ENCODE results near the gene DUT. TPM values are rescaled to one million over a fixed set of nuclear protein-coding genes. Genes with fewer than 3 reads are reported as not detected.

DUT gene
- total and polyA plus RNA-seq, 2 of the 8 experiments (the other 6 are each of a cell fraction or from before 2014, with no cell fraction given), result 71.5 to 246 TPM

DNA sequence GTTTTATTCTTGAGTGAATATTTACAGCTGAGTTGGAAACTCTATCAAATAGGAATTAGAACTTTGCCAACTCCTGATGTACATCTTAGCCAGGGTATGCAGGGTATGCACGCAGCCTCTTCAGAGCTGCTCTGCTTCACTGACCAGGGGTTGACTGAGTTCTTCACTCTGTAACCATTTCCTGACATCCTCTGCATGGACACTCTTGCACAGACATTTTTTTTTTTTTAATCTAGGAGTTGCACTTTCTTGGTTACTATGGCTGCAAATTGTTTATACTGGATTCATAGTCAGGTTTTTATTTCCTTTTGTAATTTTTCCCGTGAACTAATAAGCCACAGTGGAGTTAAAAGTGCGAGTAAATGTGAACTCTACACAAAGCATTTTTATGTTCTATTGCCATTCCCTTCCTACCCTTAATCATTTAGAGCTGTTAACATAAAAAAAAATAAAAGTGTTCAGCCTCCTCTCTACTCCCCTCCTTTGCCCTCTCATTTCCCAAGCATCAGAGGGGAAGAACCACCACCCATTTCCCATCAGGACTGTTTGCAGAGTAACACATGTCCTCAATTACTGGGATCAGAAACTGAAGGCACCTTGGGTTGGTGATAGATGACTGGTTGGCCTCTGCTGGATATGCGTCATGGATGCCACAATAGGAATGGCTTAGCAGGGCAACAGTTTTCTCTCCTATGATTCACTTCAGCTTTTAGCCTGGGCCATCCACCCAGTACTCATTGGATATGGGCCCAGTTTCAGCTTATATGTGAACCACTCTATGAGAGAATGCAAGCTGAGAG is 54.0 kb downstream of the DUT start (continued):
- TF ChIP-seq, protein P1, sequence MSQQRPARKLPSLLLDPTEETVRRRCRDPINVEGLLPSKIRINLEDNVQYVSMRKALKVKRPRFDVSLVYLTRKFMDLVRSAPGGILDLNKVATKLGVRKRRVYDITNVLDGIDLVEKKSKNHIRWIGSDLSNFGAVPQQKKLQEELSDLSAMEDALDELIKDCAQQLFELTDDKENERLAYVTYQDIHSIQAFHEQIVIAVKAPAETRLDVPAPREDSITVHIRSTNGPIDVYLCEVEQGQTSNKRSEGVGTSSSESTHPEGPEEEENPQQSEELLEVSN (IDR thresholded peaks at IDR 0.05), result no peak
- TF ChIP-seq HDAC6 (IDR thresholded peaks at IDR 0.05; ENCODE audit: low read depth, low read length) (no peak), SP4 (IDR thresholded peaks at IDR 0.05; ENCODE audit: low read length) (no peak), TBP (IDR thresholded peaks at IDR 0.05; ENCODE audit: low read depth, low read length) (no peak)
- TF ChIP-seq, protein P2, sequence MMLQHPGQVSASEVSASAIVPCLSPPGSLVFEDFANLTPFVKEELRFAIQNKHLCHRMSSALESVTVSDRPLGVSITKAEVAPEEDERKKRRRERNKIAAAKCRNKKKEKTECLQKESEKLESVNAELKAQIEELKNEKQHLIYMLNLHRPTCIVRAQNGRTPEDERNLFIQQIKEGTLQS (IDR thresholded peaks at IDR 0.05; ENCODE audit: insufficient read depth, low read depth, low read length), result no peak

Data from H1 (cell line).